Vagina (tissue), 2 donors: ENCODE results near the gene WDR62. TPM values are rescaled to one million over a fixed set of nuclear protein-coding genes. Genes with fewer than 3 reads are reported as not detected.

ENCODE experiments used
- DNase-seq, 2 donors: peaks; one replicate each; pipeline ENCODE4 v3.0.0-alpha.2; 2017; ENCODE audit errors: extremely low spot score in 2 of 2
- H3K27ac ChIP-seq: fragments of 200-600 bp; sonication (generic); one replicate; pipeline ENCODE4 v1.5.1; 2019
- H3K27me3 ChIP-seq: fragments of 200-600 bp; sonication (generic); one replicate; pipeline ENCODE4 v1.5.1; 2019
- H3K36me3 ChIP-seq, 2 donors: fragments of 200-600 bp; sonication (generic); one replicate each; pipeline ENCODE4 v1.5.1; 2017 to 2019
- H3K4me1 ChIP-seq: fragments of 200-600 bp; sonication (generic); one replicate; pipeline ENCODE4 v1.5.1; 2019
- H3K4me3 ChIP-seq, 2 donors: fragments of 200-600 bp; sonication (generic); 1 replicate in 1 of 2; 2 replicates in 1 of 2; pipeline ENCODE4 v1.5.1; 2016 to 2019
- H3K9me3 ChIP-seq: fragments of 200-600 bp; sonication (generic); one replicate; pipeline ENCODE4 v1.5.1; 2019
- POLR2A ChIP-seq, 2 donors: fragments of 450-650 bp; IDR thresholded peaks; one replicate each; pipeline ENCODE4 v1.6.1; 2017; ENCODE audit warnings: antibody characterized with exemption in 2 of 2, mild to moderate bottlenecking in 2 of 2, moderate library complexity in 2 of 2
- POLR2AphosphoS5 ChIP-seq, 2 donors: sonication (generic); formaldehyde crosslinking; IDR thresholded peaks; one replicate each; pipeline ENCODE4 v1.9.0; 2017; ENCODE audit warnings: antibody characterized with exemption in 2 of 2, mild to moderate bottlenecking in 2 of 2, low read depth in 1 of 2; ENCODE audit not compliant: insufficient read depth in 1 of 2
- intact Hi-C: fragments of 100-400 bp; cut with DNase I; formaldehyde crosslinking; loops from one replicate; pipeline ENCODE4 v1.15.1; 2023
- total RNA-seq: library from RNA; depleted of rRNA; stranded (reverse); fragments of >200 nt; gene quantifications from one replicate; pipeline ENCODE4 v1.2.3, GENCODE V29; 2016
- TF ChIP-seq, protein P1 (sequence below), 3 experiments: fragments of 450-650 bp in 2 of 3; fragments of 200-600 bp in 1 of 3; sonication (generic) in 1 of 3; IDR thresholded peaks; one replicate each; pipeline ENCODE4 v1.5.1; 2017 to 2019; ENCODE audit warnings: antibody characterized with exemption in 3 of 3, mild to moderate bottlenecking in 2 of 3, moderate library complexity in 2 of 3

Gene WDR62
- total RNA-seq, 1 donor from 2014 or later: 2.5 TPM

DNA sequence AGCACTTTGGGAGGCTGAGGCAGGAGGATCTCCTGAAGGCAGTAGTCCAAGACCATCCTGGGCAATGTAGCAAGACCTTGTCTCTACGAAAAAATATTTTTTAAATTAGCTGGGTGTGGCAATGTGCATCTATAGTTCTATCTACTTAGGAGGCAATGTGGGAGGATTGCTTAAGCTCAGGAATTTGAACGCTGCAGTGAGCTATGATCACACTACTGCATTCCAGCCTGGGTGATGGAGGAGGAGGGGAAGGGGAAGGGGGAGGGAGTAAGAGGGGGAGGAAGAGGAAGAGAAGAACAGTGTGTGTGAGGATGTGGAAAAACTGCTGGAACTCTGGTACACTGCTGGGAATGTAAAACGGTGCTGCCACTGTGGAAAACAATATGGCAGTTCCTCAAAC is 12.9 kb upstream of the WDR62 start:
- intact Hi-C loops: no loop called here

DNA sequence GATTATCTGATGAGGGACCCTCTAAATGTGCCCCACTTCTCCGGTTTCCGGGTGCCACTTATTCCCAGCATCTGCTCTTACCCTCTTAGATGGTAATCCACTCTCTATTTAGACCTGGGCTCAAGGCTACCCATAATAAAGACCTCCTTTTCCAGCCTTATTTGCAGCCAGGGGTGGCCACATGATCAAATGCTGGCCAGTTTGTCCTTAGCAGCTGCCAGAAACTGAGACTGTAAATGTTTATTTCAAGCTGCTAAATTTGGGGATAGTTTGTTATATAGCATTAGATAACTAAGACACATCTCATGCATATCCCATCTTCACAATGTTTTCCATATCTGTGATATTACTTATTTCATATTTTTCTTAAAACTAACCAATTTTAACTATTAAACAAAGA is 10.7 kb upstream of the WDR62 start:
- H3K4me3 ChIP-seq: no peak overlapping the region
- H3K27ac ChIP-seq: peak overlapping the region; percentile 54
- H3K4me1 ChIP-seq: peaks cover 9% of the 10 kb centered on the region
- TF ChIP-seq POLR2A (IDR thresholded peaks at IDR 0.05) (no peak), POLR2AphosphoS5 (IDR thresholded peaks at IDR 0.05; ENCODE audit: insufficient read depth in 1 of 2, low read depth in 1 of 2) (no peak)
- TF ChIP-seq, protein P1, sequence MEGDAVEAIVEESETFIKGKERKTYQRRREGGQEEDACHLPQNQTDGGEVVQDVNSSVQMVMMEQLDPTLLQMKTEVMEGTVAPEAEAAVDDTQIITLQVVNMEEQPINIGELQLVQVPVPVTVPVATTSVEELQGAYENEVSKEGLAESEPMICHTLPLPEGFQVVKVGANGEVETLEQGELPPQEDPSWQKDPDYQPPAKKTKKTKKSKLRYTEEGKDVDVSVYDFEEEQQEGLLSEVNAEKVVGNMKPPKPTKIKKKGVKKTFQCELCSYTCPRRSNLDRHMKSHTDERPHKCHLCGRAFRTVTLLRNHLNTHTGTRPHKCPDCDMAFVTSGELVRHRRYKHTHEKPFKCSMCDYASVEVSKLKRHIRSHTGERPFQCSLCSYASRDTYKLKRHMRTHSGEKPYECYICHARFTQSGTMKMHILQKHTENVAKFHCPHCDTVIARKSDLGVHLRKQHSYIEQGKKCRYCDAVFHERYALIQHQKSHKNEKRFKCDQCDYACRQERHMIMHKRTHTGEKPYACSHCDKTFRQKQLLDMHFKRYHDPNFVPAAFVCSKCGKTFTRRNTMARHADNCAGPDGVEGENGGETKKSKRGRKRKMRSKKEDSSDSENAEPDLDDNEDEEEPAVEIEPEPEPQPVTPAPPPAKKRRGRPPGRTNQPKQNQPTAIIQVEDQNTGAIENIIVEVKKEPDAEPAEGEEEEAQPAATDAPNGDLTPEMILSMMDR (IDR thresholded peaks at IDR 0.05): no peak
- no peaks in the 10 kb centered on the region for H3K36me3 ChIP-seq
- H3K27me3 ChIP-seq: no peaks in the 10 kb centered on the region
- intact Hi-C loops: no loop called here
- no peak for DNase-seq
- H3K9me3 ChIP-seq: no peaks in the 10 kb centered on the region

More for the DNA sequence above, 12.9 kb upstream of the WDR62 start:
- peak overlapping the region; percentile 69 for H3K27ac ChIP-seq
- no peaks in the 10 kb centered on the region for H3K36me3 ChIP-seq
- H3K4me3 ChIP-seq: no peak overlapping the region
- no peaks in the 10 kb centered on the region for H3K9me3 ChIP-seq
- TF ChIP-seq, protein P1 (IDR thresholded peaks at IDR 0.05): no peak
- TF ChIP-seq POLR2AphosphoS5 (IDR thresholded peaks at IDR 0.05; ENCODE audit: insufficient read depth in 1 of 2, low read depth in 1 of 2): no peak
- TF ChIP-seq POLR2A (IDR thresholded peaks at IDR 0.05): no peak
- H3K27me3 ChIP-seq: no peaks in the 10 kb centered on the region
- H3K4me1 ChIP-seq: peaks cover 9% of the 10 kb centered on the region
- DNase-seq: no peak

DNA sequence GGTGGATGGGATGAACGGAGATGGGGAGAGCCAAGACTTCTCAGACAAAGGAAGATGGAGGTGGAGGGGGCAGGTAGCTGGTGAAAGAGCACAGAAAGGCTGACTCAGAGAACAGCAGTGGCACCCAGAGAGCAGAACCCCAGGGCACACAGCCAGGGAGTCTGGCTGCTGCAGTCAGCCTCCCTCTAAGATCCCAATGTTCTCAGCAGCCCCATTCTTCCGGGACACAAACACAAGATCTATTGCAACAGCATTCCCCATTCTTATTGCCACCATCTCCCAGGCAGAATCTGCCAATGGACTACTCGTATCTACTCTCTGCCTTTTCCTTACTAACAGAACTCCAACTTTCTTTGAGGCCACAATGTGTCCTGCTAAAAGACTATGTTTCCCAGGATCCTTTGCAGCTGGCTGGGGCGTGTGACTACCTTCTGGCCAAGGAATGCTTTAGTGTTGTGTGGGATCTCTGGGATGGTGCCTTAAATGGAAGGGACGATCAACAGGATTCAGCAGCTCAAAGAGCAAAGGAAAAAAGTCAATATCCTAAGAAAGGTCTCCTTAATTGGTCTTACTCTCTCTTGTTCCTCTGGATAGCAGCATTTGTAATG is 8.2 kb upstream of the WDR62 start:
- Histone ChIP-seq H3K27ac (no peak overlapping the region), H3K36me3 (no peaks in the 10 kb centered on the region), H3K9me3 (no peaks in the 10 kb centered on the region), H3K4me3 (no peak overlapping the region), H3K27me3 (no peaks in the 10 kb centered on the region), H3K4me1 (peaks cover 6% of the 10 kb centered on the region)
- intact Hi-C loops: no loop called here
- no peak for DNase-seq
- TF ChIP-seq, protein P1 (IDR thresholded peaks at IDR 0.05): no peak
- TF ChIP-seq POLR2A (IDR thresholded peaks at IDR 0.05): no peak
- no peak for TF ChIP-seq POLR2AphosphoS5 (IDR thresholded peaks at IDR 0.05; ENCODE audit: insufficient read depth in 1 of 2, low read depth in 1 of 2)

DNA sequence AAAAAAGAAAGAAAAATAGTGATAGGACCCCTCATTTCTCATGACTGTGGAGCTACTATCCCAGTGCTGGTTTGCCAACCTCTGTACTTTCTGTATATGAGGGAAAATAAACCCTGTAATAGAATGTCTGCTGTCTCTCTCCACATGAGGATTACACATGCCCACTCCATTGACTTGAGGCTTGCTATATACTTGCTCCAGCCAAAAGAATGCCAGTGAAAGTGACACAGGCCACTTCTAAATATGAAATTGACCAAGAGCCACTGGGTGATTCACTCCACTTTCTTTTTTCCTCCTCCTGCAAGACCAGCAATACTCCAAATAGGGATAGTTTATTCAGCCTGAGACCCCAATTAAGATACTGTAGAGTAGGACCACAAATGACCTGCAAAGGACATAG is 6.9 kb upstream of the WDR62 start:
- H3K36me3 ChIP-seq: no peaks in the 10 kb centered on the region
- H3K27me3 ChIP-seq: no peaks in the 10 kb centered on the region
- no peak for TF ChIP-seq POLR2A (IDR thresholded peaks at IDR 0.05)
- TF ChIP-seq, protein P1 (IDR thresholded peaks at IDR 0.05): no peak
- no peak for TF ChIP-seq POLR2AphosphoS5 (IDR thresholded peaks at IDR 0.05; ENCODE audit: insufficient read depth in 1 of 2, low read depth in 1 of 2)
- peaks cover 10% of the 10 kb centered on the region for H3K4me1 ChIP-seq
- DNase-seq: no peak
- H3K9me3 ChIP-seq: no peaks in the 10 kb centered on the region
- H3K4me3 ChIP-seq: no peak overlapping the region
- intact Hi-C loops: no loop called here
- no peak overlapping the region for H3K27ac ChIP-seq

DNA sequence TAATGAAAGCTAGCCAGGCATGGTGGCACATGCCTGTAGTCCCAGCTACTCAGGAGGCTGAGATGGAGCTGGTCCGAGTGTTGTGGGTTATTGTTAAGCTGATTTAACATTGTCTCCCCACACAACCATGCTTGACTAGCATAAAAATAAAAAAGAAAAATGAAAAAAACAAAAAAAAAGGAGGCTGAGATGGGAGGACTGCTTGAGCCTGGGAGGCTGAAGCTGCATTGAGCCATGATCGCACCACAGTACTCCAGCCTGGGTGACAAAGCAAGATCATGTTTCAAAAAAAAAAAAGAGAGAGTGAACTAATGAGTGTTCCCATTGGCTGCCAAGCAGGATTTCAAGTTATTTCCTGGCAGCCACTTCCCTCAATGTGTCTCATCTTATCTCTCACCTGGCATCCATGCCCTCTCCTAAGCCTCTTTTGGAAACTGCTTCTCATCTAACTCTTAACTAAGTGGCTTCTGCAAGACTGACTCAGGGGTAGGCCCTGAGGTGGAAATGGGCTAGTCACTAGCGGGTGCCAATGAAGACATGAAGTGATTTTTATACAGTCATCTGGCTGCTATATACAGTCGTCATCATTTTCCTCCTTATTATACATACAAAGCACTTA is 5.5 kb upstream of the WDR62 start:
- Histone ChIP-seq H3K4me3 (no peak overlapping the region), H3K36me3 (no peaks in the 10 kb centered on the region), H3K9me3 (no peaks in the 10 kb centered on the region), H3K4me1 (peaks cover 16% of the 10 kb centered on the region), H3K27me3 (no peaks in the 10 kb centered on the region), H3K27ac (no peak overlapping the region)
- intact Hi-C loops: no loop called here
- no peak for DNase-seq
- TF ChIP-seq POLR2A (IDR thresholded peaks at IDR 0.05) (no peak), POLR2AphosphoS5 (IDR thresholded peaks at IDR 0.05; ENCODE audit: insufficient read depth in 1 of 2, low read depth in 1 of 2) (no peak)
- TF ChIP-seq, protein P1 (IDR thresholded peaks at IDR 0.05): no peak
